NOMO-1 treated with DMSO at 0.1 percent for 48 hours (cell line): ENCODE data around the gene ZNF438.
"Not testable (repeated sequence)": the region's sequence is repeated elsewhere in the genome, so short reads cannot be mapped to it uniquely, and the experiment has no call there.

ENCODE experiments used
- DNase-seq: peaks from one replicate; lab custom pipeline; 2025; ENCODE audit not compliant: unreplicated experiment; lab: John Stamatoyannopoulos, UW

ZNF438 gene

GRCh38 chr10:31055573-31056251 is 24.0 kb upstream of the ZNF438 start:
- DNase-seq, result no peak

- DNase-seq, result no peak
These were observed 20.0 kb upstream of the ZNF438 start for GRCh38 chr10:31051703-31052102.

DNA sequence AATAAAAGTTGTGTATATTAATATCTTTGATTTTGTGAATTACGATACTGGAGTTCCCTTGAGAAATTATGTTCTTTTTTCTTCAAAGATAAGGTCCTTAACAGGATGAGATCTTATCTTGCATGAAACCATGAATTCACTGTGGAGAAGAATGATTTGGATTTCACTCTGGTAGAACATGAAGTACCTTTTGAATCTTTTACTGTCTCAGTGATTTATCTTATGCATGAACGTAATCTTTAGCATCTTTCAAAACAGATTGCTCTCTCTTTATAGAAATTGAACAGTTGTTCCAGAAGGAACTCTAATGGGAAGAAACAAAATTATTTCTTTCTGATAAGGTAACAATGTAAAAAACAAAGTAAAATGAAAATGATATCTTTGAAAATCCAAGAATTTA is 11.0 kb upstream of the ZNF438 start:
- no peak for DNase-seq

DNA sequence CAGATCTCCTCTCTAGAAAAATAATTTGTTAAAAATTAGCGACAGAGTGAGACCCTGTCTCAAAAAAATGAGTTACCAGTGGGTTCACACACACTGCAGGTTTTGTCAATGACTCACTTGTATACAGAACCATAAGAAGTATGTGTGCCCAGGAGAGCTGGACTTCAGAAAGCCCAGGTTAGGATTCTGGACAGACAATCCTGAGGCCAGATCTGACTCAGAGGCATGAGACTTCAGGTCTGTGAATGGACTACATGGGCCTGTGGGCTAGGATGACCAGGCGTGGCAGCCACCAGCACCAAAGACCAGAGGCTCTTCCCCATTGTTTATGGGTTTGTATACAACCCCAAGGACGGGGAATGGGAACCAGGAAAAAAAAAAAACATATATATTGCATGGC is 9.3 kb upstream of the ZNF438 start:
- no peak for DNase-seq

DNA sequence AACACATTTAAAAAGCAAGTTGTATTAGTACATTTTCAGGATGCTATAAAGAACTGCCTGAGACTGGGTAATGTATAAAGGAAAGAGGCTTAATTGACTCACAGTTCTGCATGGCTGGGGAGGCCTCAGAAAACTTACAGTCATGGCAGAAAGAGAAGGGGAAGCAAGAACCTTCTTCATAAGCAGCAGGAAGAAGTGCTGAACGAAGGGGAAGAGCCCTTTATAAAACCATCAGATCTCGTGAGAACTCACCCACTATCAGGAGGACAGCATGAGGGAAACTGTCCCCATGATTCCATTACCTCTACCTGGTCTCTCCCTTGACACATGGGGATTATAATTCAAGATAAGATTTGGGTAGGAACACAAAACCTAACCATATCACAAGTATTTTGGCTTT is 7.3 kb upstream of the ZNF438 start:
- peak; percentile 18 for DNase-seq

DNA sequence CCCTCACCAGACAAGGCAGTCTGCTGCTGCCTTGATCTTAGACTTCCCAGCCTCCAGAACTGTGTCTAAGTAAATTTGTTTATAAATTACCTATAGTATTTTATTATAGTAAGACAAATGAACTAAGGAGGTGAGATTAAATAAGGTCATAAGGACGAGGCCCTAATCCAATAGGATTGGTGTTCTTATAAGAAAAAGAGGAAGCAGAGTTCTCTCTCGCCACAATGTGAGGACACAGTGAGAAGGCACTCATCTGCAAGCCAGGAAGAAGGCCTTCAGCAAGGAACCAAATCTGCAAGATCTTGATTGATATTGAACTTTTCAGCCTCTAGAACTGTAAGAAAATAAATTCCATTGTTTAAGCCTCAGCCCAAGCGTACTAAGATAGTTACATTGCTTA is 6.1 kb upstream of the ZNF438 start:
- no peak for DNase-seq

GRCh38 chr10:31036209-31036608 is 4.5 kb upstream of the ZNF438 start:
- DNase-seq, result no peak

- no peak for DNase-seq
These were observed 3.7 kb upstream of the ZNF438 start for GRCh38 chr10:31035266-31035798.

DNA sequence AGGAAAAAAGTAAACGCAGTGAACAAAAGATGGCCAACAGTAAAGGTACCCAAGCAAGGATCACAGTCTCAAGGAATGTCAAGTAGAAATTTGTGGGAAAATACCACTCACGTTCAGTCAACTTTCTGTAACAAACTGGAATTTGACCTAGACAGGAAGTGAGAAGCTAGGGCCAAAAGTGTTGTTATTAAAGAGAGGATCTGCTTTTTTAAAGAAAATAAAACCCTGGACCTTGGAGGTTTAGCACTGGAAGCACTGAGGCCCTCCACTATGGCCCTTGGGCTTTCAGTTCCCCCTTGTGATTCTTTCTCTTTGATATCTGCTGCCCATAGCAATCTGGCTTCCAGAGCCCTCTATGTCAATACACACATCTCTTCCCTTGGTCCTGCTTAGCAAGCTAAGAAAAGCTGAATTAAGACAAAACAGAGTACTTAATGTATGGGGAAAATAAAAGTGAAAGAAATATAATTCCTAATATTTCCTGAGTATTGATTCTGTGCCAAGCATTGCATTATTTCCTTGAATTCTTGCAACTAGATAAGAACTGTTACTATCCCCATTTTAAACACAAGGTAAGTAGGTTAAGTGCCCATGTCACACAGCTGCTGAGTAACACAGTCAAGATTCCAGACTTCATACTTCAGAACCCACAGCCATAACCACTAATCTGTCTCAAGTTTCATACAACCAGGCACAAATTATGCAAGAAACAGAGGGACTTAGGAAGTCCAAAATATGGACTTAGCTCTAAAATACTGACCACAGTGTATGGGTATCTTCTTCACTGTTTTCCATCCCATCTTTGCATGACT is 2.6 kb upstream of the ZNF438 start:
- DNase-seq, result peak; percentile 52

- DNase-seq, result peak; percentile 38
These were observed 1.5 kb upstream of the ZNF438 start for GRCh38 chr10:31033147-31033546.

- peak; percentile 95 for DNase-seq
These were observed 830 bp upstream of the ZNF438 start for GRCh38 chr10:31032258-31033132.

DNA sequence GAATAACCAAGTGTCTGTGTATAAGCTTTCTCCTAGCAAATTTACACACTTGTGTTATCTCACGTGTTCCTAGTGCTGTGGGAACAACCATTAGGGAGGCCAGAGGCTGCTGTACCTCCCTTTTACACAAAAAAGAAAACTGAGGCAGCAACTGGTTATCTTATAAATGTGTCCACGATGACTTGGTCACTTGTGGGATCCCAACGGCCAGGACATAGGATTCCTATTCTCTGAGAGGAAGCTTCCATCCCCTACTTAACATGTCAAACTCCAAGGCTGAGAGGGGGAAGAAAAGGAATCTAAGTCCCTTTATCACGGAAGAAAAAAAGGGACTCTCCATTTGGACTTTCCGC is 484 bp downstream of the ZNF438 start:
- DNase-seq, result no peak

GRCh38 chr10:31030800-31031199 is 865 bp downstream of the ZNF438 start:
- peak; percentile 24 for DNase-seq

DNA sequence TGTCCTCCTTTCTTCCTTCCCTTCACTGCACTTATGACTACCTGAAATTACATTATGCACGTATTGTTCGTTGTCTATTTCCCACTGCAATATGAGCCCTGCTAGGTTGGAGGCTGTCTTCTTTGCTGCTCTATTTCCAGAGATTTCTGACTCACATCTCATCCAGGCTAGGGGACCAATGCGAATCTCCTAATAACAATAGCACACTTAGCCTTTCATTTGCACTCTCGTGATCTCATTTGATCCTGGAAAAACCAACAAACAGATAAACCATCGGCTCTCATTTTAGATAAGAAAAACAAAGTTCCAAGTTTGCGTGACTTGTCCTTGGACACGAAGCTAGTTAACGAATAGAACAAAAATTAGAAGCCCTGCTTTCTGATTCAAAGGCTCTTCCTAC is 1.4 kb downstream of the ZNF438 start:
- no peak for DNase-seq

GRCh38 chr10:31028081-31028480 is 3.6 kb downstream of the ZNF438 start:
- no peak for DNase-seq

- DNase-seq, result not testable (repeated sequence)
These were observed 5.4 kb downstream of the ZNF438 start for GRCh38 chr10:31026279-31026678.

- no peak for DNase-seq
These were observed 6.5 kb downstream of the ZNF438 start for GRCh38 chr10:31025142-31025541.

DNA sequence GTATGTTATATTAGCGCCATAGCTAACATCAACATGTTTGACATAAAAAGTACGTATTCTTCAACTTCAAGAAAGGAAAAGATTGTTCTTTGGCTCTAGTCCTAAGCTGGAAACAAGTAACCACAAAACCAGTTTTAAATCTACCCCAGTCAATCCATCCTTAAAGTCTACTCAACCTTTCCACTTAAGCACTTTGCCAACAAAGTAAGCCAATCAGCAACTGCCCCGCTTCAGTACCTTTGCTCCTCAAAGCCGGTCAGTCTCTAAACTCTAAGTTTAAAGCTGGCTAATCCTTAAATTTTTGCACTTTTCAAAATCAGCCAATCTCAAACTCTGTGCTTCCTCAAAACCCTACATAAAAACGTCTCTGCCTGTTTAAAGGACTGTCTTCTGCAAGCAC is 8.1 kb downstream of the ZNF438 start:
- DNase-seq, result no peak

GRCh38 chr10:31020209-31020608 is 11.5 kb downstream of the ZNF438 start:
- no peak for DNase-seq

GRCh38 chr10:31018962-31019361 is 12.7 kb downstream of the ZNF438 start:
- DNase-seq, result no peak

GRCh38 chr10:31018356-31018750 is 13.3 kb downstream of the ZNF438 start:
- DNase-seq, result no peak
